Aorta (tissue), 5 donors: ENCODE measurements around the gene FARP1. TPM values are rescaled to one million over a fixed set of nuclear protein-coding genes. Genes with fewer than 3 reads are reported as not detected.
"Not testable (repeated sequence)": the region's sequence is repeated elsewhere in the genome, so short reads cannot be mapped to it uniquely, and the experiment has no call there.

ENCODE experiments used
- ATAC-seq: fragments of 200-7000 bp; cut with Tn5 transposase; one replicate; pipeline ENCODE4 v1.9.1; 2022; ENCODE audit warnings: moderate library complexity; ENCODE audit not compliant: low FRiP score
- DNase-seq, 2 donors: peaks; one replicate each; pipeline ENCODE4 v3.0.0-alpha.2; 2020
- H3K27ac ChIP-seq, 2 donors: one replicate each; pipeline ENCODE4 v1.5.1; 2013; ENCODE audit warnings: low read length in 2 of 2, mild to moderate bottlenecking in 2 of 2, moderate library complexity in 2 of 2, control low read depth in 1 of 2, inconsistent platforms in 1 of 2, low read depth in 1 of 2
- H3K27me3 ChIP-seq, 2 donors: one replicate each; pipeline ENCODE4 v1.6.1; 2013; ENCODE audit warnings: control low read depth in 1 of 2, low read length in 1 of 2, mild to moderate bottlenecking in 1 of 2, moderate library complexity in 1 of 2; ENCODE audit not compliant: insufficient read depth in 2 of 2, control insufficient read depth in 1 of 2
- H3K36me3 ChIP-seq, 2 donors: one replicate each; pipeline ENCODE4 v1.6.1; 2013; ENCODE audit warnings: control low read depth in 1 of 2, low read length in 1 of 2, mild to moderate bottlenecking in 1 of 2; ENCODE audit not compliant: insufficient read depth in 2 of 2, control insufficient read depth in 1 of 2
- H3K4me1 ChIP-seq, 2 donors: one replicate each; pipeline ENCODE4 v1.6.1; 2013; ENCODE audit warnings: low read length in 2 of 2, control low read depth in 1 of 2, mild to moderate bottlenecking in 1 of 2, moderate library complexity in 1 of 2; ENCODE audit not compliant: insufficient read depth in 2 of 2, control insufficient read depth in 1 of 2
- H3K4me3 ChIP-seq, 2 donors: one replicate each; pipeline ENCODE4 v1.5.1; 2013; ENCODE audit warnings: low read length in 2 of 2, control low read depth in 1 of 2, mild to moderate bottlenecking in 1 of 2
- H3K9me3 ChIP-seq: one replicate; pipeline ENCODE4 v1.6.1; 2013; ENCODE audit warnings: mild to moderate bottlenecking, low read length; ENCODE audit not compliant: control insufficient read depth
- WGBS, 2 donors: extraction: QIAGEN DNeasy Blood & Tissue Kit; methylation state at CpG; one replicate each; pipeline ENCODE4 v1.1.7; 2013; 5-methylcytosine and 5-hydroxymethylcytosine counted together
- intact Hi-C, 2 donors: fragments of 100-400 bp; cut with DNase I; formaldehyde crosslinking; loops; one replicate each; pipeline versions ENCODE4 v1.14.2 to v1.15.0; 2022
- polyA plus RNA-seq, 2 donors: library from polyadenylated mRNA; stranded (reverse); fragments of 200-250 nt; gene quantifications; one replicate each; pipeline ENCODE4 v1.2.3, GENCODE V29; 2013
- total RNA-seq, 2 donors: library from RNA; stranded (reverse); fragmentation: NEBNext Ultra II Directional; extraction: Animal tissue kit (Norgen Biotek cat#: 25700); gene quantifications; one replicate each; pipeline ENCODE4 v1.2.1, GENCODE V29; 2021
- donor health status: healthy with polysubstance abuse.
- donor health status: Bipolar disorder and iron deficiency.
- donor health status: DM: no; HTN: no; CAD: no.
- donor health status: DM: no; HTN: no; CAD: no.
- donor health status: DM: yes; HTN: yes; CAD: no.

The FARP1 gene
- total and polyA plus RNA-seq, 4 donors = 3.3 to 41.7 (median 23.7) TPM

GRCh38 chr13:98411617-98412265 lies 268.8 kb downstream of the FARP1 start:
- Histone ChIP-seq H3K36me3 (peaks cover 0 to under 1% of the 10 kb centered on the region in 2 donors), H3K4me1 (no peaks in the 10 kb centered on the region), H3K4me3 (no peak overlapping the region), H3K9me3 (peaks cover 2% of the 10 kb centered on the region), H3K27ac (no peak overlapping the region), H3K27me3 (no peaks in the 10 kb centered on the region)
- DNase-seq = peak in 1 of 2 donors; percentile 85
- WGBS, 2 donors = 45 to 55% methylated on average over 16 of the region's 16 CpGs
- ATAC-seq = no peak
- intact Hi-C loops = loop anchor here in 1 of 2 donors (10.0 kb wide), 1 partner anchor 367 kb away; no protein-coding TSS in a partner anchor

GRCh38 chr13:98413278-98413677 lies 270.4 kb downstream of the FARP1 start:
- not testable (repeated sequence) for H3K4me3 ChIP-seq, H3K36me3 ChIP-seq, H3K27ac ChIP-seq, H3K4me1 ChIP-seq, DNase-seq, ATAC-seq, H3K27me3 ChIP-seq, H3K9me3 ChIP-seq
- 93 to 96% methylated on average over 3 of the region's 3 CpGs for WGBS, 2 donors
- intact Hi-C loops = loop anchor here in 1 of 2 donors (10.0 kb wide), 1 partner anchor 368 kb away; no protein-coding TSS in a partner anchor

DNA sequence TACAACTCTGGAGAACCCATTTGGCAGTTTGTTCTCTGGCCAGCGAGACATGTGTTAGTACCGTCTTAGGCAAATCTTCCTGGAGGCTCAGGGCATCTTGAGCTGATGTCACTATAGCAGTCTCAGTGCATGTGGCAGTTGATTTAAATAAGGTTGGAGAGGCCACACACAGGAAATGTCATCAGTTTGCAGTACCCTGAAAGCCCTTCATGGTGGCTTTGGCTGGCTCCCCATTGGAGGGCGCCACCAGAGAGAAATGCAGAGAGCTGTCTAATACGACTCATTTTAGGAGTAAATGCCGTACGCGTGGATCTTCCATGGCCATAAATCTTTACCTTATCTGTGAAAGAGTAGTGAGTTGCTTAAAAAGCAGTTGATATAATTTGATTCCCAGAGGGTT lies 270.9 kb downstream of the FARP1 start:
- ATAC-seq = no peak
- Histone ChIP-seq H3K27me3 (no peaks in the 10 kb centered on the region), H3K9me3 (peaks cover 4% of the 10 kb centered on the region), H3K36me3 (peaks cover 0 to 2% of the 10 kb centered on the region in 2 donors), H3K27ac (no peak overlapping the region), H3K4me3 (no peak overlapping the region), H3K4me1 (no peaks in the 10 kb centered on the region)
- intact Hi-C loops = loop anchor here in 1 of 2 donors (10.0 kb wide), 1 partner anchor 369 kb away; no protein-coding TSS in a partner anchor
- DNase-seq = no peak
- WGBS, 2 donors = 83 to 95% methylated on average over 7 of the region's 7 CpGs

- ATAC-seq (no peak), DNase-seq (no peak)
- Histone ChIP-seq H3K9me3 (peaks cover 4% of the 10 kb centered on the region), H3K27ac (no peak overlapping the region), H3K36me3 (peaks cover 0 to 2% of the 10 kb centered on the region in 2 donors), H3K4me3 (no peak overlapping the region), H3K4me1 (no peaks in the 10 kb centered on the region), H3K27me3 (no peaks in the 10 kb centered on the region)
- WGBS, 2 donors = 95 to 96% methylated on average over 18 of the region's 18 CpGs
- intact Hi-C loops = loop anchor here in 1 of 2 donors (10.0 kb wide), 1 partner anchor 371 kb away; no protein-coding TSS in a partner anchor
Observed at GRCh38 chr13:98415326-98416070, 272.6 kb downstream of the FARP1 start.

DNA sequence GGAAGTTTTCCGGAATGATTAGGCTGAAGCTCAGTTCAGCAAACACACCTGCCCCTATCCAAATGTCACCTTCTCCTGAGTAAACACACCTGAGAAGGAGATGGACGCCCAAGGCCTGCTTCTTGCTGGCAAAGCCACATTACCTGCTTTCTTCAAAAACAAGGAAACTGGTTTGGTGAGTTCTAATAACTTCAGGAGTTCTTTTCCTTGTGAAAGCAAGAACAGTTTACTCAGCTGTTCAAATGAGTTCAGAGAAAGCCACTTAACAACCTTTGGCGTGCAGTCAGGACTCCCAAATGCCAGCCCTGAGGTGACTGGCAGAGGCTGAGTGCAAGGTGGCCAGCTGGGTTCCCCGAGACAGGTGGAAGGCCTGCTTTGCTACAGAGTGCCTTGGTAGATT lies 273.5 kb downstream of the FARP1 start:
- H3K9me3 ChIP-seq = peaks cover 4% of the 10 kb centered on the region
- no peaks in the 10 kb centered on the region for H3K27me3 ChIP-seq
- ATAC-seq (no peak), DNase-seq (no peak)
- 90 to 93% methylated on average over 4 of the region's 4 CpGs for WGBS, 2 donors
- H3K4me1 ChIP-seq = no peaks in the 10 kb centered on the region
- H3K36me3 ChIP-seq = peaks cover 0 to 2% of the 10 kb centered on the region in 2 donors
- H3K27ac ChIP-seq = no peak overlapping the region
- no peak overlapping the region for H3K4me3 ChIP-seq
- intact Hi-C loops = loop anchor here in 1 of 2 donors (10.0 kb wide), 1 partner anchor 372 kb away; no protein-coding TSS in a partner anchor

DNA sequence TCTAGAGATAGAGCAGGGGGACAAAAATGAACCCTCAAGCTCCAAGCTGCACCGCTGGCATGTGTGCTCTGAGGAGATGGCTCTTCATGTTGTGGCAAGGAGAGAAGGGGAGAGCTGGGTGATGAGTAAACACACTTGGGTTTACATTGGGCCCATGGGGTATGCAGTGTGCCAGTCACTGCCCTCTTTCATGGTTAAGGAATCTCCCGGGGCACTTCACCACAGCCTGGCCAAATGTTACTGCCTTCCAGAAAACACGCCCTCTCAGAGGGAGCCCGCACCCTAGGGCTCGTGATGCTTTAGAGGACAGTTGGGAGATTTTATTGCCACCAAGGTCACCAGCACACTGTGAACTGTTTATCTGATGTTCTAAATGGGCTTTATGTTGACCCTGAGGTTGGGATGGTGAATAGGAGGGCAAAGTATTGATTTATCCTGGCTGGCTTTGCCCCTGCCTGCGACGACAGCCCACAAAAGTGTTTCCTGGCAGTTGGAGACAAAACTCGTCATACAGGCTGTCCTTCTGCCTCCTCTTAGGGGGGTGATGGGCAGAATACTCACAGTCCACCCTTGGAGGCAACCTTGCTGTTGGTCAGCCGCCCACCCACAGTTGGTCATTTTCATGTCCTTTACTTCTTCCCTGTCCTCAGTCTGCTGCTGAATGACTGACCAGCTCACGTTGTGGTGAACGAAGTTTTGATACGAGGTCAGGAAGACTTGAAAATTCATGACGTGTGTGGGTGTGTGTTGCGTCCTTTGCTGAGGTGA lies 277.1 kb downstream of the FARP1 start:
- H3K9me3 ChIP-seq = peaks cover 5% of the 10 kb centered on the region
- peaks cover 0 to 2% of the 10 kb centered on the region in 2 donors for H3K36me3 ChIP-seq
- WGBS, 2 donors = 80 to 83% methylated on average over 14 of the region's 14 CpGs
- intact Hi-C loops = loop anchor here in 1 of 2 donors (10.0 kb wide), 1 partner anchor 375 kb away; no protein-coding TSS in a partner anchor
- no peak for ATAC-seq
- H3K4me1 ChIP-seq = no peaks in the 10 kb centered on the region
- no peak overlapping the region for H3K4me3 ChIP-seq
- H3K27ac ChIP-seq = no peak overlapping the region
- no peak for DNase-seq
- H3K27me3 ChIP-seq = no peaks in the 10 kb centered on the region

GRCh38 chr13:98420554-98421175 lies 277.8 kb downstream of the FARP1 start:
- 79 to 81% methylated on average over 6 of the region's 6 CpGs for WGBS, 2 donors
- peaks cover 0 to 2% of the 10 kb centered on the region in 2 donors for H3K36me3 ChIP-seq
- no peak overlapping the region for H3K4me3 ChIP-seq
- ATAC-seq (no peak), DNase-seq (no peak)
- H3K9me3 ChIP-seq = peaks cover 5% of the 10 kb centered on the region
- no peaks in the 10 kb centered on the region for H3K4me1 ChIP-seq
- intact Hi-C loops = no loop called here
- H3K27me3 ChIP-seq = no peaks in the 10 kb centered on the region
- no peak overlapping the region for H3K27ac ChIP-seq

GRCh38 chr13:98422046-98422445 lies 279.2 kb downstream of the FARP1 start:
- no peak for DNase-seq
- Histone ChIP-seq H3K27me3 (no peaks in the 10 kb centered on the region), H3K36me3 (no peaks in the 10 kb centered on the region), H3K4me3 (no peak overlapping the region), H3K9me3 (peaks cover 2% of the 10 kb centered on the region), H3K27ac (no peak overlapping the region), H3K4me1 (no peaks in the 10 kb centered on the region)
- ATAC-seq = no peak
- intact Hi-C loops = no loop called here
- 86 to 89% methylated on average over 9 of the region's 9 CpGs for WGBS, 2 donors
